NCI-H345 treated with DMSO at 0.1 percent for 48 hours (cell line): Measurements from ENCODE around the gene ADORA2A.

Experiments used
- DNase-seq: peaks from one replicate; lab custom pipeline; 2025; ENCODE audit not compliant: unreplicated experiment; lab: John Stamatoyannopoulos, UW

Gene ADORA2A

DNA sequence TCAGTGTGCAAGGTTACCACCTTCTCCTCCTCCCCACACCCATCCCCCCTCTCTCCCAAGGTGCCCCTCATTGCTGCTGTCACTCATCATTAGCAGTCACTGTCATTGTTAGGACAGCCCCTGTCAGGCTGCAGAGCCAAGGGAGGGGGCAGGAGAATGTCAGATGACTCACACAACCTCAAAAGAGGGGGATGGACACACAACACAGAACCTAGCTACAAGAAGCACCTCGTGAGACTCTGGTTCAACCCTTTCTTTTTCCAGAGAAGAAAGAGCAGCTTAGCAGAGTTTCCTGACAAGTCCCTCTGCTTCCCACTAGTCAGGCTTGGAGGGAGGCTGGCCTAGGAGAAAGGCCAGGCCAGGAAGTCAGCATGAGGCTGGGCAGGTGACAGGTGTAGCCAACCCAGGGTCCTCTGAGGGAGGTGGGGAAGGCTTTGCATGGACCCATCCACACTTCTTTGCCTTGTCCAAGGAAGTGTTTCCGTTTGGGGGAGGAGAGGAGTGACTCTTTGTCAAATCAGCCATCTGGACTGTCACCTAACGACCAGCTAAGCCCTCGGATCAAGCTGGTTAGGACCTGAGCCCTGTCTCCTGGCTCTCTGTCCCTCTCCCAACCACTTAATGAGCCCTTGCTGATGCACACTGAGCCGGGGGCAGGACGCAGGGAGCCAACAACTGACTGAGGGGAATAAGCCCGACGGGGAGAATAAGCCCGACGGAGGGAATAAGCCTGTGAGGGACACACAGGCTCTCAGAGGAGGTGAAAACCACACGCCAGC, 18.3 kb downstream of the ADORA2A start:
- DNase-seq, result no peak

DNA sequence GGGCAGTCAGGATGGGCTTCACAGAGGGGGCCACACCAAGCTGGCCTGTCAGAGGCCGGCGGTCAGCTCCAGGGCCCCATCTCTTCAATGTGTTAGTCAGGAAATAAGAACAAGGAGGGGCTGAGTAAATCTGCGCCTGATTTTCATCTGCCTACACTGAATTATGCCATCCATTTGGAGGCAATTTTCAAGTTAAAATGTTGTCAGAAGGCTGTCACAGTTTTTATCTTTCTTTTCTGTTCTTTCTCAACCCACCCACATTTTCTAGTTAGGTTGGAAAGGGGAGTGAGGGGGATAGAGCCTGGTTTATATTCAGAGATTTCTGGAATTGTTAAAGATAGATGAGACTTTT, 18.8 kb downstream of the ADORA2A start:
- DNase-seq, result no peak

DNA sequence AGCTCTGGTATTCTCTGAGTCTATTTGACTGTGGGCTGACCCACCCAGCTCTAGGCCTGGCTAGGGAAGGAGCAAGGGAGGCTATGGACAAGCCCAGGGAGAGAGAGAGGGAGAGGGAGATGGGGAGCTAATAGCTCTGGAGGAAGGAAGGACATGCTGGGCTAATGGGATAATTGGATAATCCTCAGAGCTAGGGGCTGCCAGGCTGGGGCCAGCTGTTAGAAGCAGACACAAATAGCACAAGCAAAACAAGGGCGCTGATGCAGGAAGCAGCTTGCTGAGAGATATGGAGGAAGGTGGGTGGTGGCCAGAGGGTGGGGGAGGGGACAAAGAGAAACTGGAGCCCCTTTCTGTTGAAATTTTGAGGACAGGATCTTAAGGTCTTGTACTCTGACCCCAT, 23.2 kb downstream of the ADORA2A start:
- DNase-seq, result no peak

DNA sequence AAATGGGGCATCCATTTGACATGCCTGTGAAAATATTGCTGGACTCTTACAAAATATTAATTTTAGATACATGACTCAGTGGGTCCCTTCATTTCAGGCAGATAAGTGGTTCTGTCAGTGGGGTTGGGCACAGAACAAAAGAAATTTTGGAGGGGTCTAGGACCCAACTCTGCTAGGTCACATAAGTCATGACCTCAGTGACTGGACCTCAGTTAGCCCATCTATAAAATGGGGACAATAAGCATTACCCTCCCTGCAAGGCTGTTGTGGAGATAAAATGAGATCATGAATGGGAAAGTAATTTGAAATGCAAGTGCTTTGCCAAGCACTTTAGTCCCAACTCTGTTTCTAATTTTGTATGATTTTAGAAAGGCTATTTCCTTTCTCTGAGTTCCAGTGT, 23.8 kb downstream of the ADORA2A start:
- no peak for DNase-seq

DNA sequence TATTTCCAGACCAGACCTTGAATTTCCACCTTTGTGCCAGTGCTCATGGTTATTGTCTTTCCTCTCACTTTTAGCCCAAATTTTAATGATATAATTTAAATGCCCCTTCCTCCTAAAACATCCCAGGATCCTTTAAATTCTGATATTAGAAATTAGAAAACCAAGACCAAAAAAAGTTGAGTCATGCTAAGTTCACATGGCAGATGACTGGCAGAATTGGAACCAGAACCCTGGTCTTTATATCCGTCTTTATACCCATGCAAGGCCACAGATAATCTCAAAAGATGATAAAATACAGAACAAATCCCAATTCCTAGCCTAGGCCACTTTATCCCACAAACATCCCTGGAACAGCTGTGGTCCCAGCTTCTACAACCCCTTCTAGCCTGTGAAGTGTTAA, 26.5 kb downstream of the ADORA2A start:
- DNase-seq, result no peak

DNA sequence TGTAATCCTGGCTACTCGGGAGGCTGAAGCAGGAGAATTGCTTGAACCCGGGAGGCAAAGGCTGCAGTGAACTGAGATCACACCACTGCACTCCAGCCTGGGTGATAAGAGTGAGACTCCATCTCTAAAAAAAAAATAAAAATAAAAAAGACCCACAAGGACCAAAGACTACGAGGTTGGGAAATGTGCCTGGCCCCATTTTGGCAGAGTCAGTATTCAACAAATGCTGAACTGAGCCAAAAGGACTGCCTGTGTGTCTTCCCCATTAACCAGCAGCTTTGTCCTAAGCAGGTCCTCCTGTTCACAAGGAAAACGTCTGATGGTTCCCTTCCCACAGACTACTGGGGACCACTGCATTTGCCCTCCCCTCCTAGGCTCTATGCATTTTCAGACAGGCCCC, 27.6 kb downstream of the ADORA2A start:
- DNase-seq, result no peak

DNA sequence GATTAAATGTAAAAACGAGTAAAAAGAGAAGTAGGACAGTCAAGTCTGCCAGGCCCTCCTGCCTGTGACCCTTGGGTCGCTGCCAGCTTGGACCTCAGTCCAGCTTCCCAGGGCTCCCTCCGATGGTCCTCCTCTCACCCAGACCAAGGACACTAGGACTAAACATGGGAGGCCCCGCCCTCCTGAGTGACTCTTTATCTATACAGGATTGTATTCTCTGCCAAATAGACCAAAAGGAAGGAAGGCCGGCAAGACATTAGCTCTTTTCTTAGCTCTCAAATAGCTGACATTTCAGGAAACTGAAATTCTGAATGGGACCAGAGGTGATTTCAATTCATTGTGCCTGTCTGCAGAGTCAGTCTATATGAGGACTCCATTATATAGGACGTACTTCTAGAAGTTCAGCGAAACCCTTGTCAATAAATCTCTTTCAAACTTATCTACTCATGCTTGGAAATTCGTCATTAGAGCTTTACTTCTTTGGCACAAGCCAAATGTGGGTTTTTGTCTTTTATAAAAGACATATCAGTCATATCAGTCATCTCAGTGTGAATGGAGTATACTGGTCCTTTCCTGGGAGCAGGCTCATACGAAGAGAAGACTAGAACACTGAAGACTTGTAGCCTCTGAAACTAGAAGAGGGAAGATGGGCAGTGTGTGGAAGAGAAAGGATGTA, 28.5 kb downstream of the ADORA2A start:
- no peak for DNase-seq

DNA sequence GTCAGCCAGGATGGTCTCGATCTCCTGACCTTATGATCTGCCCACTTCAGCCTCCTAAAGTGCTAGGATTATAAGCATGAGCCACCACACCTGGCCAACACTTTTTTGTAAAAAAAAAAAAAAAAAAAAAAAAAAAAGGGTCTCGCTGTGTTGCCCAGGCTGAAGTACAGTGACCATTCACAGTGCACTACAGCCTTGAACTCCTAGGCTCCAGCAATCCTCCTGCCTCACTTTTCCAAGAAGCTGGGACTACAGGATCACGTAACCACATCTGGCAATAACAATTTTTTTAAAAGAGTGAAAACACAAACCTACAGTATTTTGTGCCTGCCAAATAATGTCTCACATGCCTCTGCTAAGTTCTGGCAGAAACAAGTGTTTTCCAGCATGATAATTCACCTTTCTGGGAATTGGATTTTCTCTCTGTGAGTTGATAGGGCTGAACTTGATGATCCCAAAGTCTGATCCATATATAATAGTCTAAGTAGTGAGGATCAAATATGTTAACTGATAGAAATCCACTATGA, 30.6 kb downstream of the ADORA2A start:
- DNase-seq, result no peak

DNA sequence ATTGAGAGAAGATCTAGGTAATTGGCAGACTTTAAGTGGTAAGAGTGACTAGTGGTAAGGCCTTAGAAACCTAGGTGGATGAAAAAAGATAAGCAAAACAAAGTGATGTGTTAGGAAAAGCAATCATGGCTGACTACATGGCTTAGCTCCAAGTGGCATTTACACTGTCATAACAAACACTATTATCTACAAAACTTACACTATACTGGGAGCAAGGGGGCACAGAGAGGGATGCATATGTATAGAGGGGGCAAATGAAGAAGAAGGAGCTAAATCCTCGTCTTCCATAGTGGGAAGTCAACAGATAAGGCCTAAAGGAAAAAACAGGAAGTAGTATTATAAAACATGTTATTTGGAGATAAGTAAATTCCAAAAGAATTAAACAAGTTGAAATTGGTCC, 32.5 kb downstream of the ADORA2A start:
- DNase-seq, result no peak

DNA sequence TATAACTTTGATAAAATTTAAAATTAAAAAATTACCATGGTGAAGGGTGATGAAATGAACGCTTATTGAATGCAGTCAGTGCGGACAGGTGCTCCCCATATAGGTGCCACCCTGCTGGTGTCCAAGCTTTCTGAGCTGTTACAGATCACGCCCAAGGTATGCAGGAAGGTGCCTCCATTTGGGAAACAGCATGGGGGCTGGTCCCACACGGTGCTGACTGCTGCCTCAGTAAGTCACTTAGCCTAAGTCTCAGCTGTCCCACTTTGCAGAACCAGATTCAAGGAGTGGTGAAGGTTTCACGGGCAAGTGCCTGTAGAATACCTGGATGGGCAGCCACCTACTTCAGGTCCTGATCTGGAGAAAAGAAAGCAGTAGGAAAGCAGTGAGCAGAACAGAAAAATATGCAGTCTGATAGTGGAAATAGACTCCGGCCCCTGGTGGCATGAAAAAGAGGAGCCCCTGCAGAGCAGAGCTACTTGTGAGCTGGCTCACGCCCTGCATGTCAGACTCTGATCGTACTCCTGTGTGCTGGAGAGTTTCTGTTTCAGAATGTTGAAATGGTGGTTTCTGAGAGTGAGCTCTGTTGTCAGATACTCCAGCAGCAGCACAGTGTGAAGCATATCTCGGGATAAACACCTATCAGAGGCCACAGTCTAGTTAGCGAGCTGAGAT, 33.2 kb downstream of the ADORA2A start:
- no peak for DNase-seq

DNA sequence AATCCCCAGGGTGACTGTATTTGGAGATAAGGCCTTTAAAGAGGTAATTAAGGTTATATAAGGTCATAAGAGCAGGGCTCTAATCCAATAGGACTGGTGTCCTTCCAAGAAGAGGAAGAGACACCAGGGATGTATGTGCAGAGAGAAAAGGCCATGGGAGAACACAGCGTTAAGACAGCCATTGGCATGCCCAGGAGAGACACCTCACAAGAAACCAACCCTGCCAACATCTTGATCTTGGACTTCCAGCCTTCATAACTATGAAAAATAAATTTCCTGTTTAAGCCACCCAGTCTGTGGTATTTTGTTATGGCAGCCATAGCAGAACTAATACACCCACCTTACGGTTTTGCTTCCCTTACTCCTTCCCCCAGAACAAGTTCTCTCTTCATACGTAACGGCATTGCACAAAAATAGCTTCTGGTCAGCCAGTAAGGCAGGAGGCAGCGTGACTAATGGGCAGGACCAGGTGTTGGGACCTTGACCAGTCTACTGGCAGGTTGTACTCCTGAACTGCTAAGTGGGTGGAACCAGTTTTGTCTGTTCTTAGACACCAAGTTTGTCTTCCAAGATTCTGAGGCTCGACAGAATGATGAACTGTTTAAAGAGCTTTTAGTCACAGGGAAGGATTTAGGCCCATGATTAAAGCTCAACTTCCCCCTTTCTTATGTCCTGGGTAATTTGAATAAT, 35.8 kb downstream of the ADORA2A start:
- no peak for DNase-seq

DNA sequence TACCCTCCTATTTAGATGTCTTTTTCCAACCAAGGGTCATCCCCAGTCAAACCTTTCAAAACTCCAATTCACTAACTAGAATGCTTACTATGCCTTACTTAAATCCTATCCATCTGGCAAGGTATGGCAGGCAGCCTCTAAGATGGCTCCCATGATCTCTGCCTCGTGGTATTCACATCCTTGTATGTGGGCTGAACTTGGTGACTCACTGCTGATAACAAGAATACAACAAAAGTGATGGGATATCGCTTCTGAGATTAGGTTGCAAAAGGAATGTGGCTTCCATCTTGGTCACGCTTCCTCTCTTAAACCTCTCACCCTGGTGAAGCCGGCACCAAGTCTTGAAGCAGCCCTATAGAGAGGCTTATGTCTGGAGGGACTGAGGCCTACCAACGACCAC, 38.2 kb downstream of the ADORA2A start:
- DNase-seq, result no peak

DNA sequence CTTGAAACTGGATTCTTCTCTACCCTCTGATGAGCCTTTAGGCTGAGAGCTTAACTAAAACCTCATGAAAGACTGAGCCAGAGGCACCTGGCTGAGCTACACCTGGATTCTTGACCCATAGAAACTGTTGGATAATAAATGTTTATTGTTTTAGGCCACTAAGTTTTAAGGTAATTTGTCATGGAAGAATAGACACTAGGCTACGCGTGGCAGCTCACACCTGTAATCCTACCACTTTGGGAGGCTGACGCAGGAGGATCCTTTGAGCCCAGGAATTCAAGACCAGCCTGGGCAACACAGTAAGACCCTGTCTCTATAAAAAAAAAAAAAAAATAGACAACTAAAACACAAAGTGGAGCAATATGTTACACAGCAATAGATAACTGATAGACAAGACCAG, 38.6 kb downstream of the ADORA2A start:
- no peak for DNase-seq

DNA sequence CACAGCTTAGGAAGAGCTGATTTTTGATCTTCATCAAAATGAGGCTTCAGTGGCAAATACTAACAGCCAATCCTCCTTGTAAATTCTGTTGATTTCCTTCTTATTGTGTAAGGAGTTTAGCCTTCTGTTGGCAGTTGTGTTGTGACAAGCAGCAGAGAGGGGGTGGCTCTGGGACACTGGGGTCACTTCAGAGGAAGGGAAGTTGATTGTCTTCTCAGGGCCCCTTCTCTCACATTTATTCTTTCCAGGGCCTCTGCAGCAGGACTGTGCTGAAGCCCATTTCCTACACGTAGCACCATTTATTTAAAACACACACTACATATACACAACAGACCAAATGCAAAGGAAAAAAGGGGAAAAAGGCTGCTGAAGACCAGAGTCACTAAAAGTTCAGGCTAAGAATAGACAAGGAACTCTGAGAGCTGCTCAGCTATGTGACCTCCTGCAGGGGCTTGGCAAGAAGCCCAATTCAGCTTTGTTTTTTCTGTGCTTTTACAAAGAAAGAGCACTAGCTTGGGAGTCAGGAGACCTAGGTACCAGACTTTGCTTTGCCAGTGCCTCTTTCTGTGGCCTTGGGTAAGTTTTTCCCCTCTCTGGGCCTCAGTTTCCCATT, 39.4 kb downstream of the ADORA2A start:
- DNase-seq, result no peak

DNA sequence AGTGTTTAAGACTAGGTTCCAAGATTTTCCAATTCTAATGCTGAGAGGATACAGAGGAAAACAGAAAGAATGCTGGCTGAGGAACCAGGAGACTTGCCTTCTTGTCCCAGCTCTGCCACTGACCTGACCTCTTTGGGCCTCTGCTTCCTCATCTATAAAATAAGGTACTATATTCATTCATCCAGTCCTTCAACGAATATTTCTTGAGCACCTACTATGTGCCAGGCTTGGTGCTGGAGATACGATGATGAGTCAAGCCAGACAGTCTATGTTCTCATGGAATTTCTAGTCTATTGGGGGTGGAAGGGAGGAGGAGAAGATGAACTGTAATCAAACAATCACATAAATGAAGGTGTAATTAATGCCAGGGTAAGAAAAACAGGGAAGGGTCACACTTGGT, 39.9 kb downstream of the ADORA2A start:
- no peak for DNase-seq

DNA sequence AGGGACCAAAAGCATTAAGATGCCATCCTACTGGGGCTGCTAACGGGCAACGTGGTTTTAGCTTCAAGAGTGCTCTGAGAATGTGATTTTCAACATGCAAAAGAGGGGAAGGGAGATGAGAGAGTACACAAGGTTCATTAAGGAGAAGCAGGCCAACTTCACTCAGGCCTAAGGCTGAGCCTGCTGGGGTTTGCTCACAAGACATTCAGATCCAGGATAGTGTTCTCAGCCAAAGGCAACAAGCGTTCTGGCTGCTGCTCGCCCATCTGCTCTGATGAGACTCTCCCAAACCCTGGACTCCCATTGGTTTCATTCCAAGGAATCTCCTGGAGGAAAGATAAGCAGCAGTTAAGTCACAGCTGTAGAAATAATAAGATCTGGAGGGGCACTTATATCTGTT, 44.2 kb downstream of the ADORA2A start:
- DNase-seq, result no peak

DNA sequence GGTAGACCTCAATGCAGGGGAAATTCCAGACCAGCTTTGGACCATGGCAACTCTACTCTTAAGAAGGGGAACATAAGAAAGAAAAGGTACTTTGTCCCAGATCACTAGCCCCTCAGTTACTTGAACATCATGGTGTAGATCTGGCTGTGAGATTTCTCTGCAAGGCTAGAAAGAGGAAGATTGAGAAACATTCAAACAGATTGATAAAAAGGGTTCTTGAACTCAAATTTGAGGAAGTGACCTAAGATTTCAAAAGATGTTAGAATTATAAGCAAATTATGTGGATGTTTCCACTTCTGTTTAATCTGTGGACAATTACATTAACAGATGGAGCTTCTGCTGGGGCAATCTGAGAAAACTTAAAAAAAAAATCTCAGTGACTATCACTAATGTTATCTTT, 45.9 kb downstream of the ADORA2A start:
- DNase-seq, result no peak

DNA sequence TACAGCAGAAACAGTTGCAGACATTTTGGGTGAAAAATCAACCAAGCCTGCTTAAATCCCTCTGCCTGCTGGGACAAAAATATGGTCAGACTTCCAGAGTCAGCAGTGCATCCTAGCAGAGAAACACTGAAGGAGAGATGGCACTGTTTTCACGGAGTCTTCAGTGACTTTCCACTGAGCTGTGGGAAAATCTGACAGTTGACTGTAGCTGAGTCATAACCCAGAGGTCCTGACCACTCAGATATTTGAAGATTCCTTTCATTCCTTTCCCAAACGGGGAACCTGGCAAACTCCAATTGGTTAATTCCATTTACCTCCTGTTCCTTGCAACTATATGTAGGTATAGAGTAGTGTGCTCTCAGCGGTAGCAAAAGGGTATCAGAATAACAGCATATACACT, 46.8 kb downstream of the ADORA2A start:
- DNase-seq, result no peak

DNA sequence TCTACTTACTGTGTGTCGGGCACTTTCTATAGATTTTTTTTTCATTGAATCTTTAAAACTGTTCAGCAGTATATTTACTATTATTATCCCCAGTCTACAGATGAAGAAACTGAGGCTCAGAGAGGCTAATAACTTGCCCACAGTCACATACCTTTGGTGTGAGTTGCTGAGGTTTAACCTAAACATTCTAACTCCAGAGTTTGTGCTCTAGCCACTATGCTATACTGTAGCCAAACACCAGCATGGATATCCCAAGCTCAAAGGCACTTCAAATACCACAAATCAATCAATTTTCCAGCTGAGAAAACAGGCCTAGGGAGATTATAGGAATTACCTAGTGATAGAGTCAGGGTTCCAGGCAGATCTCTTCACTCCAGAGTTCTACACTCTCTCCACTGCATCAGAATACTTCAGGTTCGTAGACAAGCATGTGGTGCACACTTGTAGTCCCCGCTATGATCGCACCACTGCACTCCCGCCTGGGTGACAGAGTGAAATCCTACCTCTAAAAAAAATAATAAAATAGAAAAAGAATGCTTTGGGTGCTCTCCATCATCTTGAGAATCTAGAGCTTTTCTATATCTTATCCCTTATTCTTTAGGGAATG, 47.4 kb downstream of the ADORA2A start:
- DNase-seq, result no peak

DNA sequence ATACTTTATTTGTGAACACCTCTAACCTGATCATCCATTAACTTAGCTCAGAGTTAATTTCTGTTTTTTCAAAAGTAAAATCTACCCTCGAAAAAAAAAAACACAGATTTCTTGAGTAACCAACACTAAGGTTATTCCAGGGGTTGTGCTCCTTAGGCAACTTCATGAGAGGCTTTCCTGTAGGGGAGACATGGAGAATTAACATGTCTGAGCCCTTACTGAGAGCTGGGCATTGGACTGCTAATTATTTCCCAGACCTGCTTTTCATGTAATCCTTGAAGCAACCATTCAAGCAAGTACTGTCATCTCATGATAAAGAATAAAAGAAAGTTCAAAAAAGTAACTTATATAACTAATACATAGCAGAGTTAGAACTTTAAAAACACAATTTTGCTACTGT, 54.2 kb downstream of the ADORA2A start:
- no peak for DNase-seq

DNA sequence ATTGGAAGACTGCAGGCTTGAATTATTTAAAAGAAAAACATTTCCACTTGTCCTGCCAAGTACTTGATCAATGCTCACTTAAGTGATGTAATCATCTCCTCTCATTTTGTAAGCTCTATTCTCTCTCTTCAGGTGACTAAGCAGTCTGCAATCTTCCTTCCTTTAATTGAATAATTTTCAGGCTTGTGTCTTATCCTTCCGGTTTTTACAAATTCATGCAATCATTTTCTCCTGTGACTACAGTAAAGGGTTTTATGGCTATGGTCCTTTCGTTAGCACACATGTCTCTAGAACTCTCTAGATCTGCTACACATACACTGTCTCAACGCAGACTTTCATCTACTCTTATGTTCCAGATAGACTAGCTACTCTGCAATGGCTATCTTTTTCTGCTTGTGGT, 55.2 kb downstream of the ADORA2A start:
- DNase-seq, result no peak
